ENCODE data around the gene EFNA4.

DNA sequence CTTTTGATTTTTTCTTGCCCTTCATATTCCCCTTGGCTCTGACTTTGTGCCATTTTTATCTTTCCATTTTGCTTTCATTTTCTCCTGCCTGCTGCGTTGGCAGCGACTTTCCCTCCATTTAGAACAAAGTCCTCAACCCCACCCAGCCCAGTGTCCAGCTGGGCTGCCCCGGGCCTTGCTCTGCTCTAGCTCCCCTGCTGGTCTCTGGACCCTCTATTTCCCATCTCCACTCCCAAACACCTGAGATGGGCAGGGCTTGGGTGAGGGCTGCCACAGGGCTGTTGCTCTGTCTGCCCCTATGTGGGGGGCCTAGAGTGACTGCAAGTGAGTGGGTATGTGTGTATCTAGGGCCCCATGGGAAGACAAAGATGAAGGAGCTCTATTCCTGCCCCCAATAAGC lies 19.7 kb upstream of the EFNA4 start:
- TF ChIP-seq, protein P1, sequence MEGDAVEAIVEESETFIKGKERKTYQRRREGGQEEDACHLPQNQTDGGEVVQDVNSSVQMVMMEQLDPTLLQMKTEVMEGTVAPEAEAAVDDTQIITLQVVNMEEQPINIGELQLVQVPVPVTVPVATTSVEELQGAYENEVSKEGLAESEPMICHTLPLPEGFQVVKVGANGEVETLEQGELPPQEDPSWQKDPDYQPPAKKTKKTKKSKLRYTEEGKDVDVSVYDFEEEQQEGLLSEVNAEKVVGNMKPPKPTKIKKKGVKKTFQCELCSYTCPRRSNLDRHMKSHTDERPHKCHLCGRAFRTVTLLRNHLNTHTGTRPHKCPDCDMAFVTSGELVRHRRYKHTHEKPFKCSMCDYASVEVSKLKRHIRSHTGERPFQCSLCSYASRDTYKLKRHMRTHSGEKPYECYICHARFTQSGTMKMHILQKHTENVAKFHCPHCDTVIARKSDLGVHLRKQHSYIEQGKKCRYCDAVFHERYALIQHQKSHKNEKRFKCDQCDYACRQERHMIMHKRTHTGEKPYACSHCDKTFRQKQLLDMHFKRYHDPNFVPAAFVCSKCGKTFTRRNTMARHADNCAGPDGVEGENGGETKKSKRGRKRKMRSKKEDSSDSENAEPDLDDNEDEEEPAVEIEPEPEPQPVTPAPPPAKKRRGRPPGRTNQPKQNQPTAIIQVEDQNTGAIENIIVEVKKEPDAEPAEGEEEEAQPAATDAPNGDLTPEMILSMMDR (IDR thresholded peaks at IDR 0.05) = no peak
- no peak for TF ChIP-seq POLR2A (IDR thresholded peaks at IDR 0.05)

Data from heart left ventricle (tissue), 13 donors.